Lower leg skin (tissue), 3 donors: Measurements from ENCODE around the gene TYW1B.
"Not testable (repeated sequence)": the region's sequence is repeated elsewhere in the genome, so short reads cannot be mapped to it uniquely, and the experiment has no call there.

Source experiments
- POLR2A ChIP-seq, 2 donors: fragments of 450-650 bp; IDR thresholded peaks; one replicate each; pipeline ENCODE4 v1.6.1; 2016 to 2017; ENCODE audit warnings: antibody characterized with exemption in 2 of 2, mild to moderate bottlenecking in 1 of 2, moderate library complexity in 1 of 2
- TF ChIP-seq, protein P1 (sequence below), 3 donors: fragments of 450-650 bp; IDR thresholded peaks; one replicate each; pipeline ENCODE4 v1.5.1; 2016; ENCODE audit warnings: antibody characterized with exemption in 3 of 3, mild to moderate bottlenecking in 3 of 3, moderate library complexity in 2 of 3

DNA sequence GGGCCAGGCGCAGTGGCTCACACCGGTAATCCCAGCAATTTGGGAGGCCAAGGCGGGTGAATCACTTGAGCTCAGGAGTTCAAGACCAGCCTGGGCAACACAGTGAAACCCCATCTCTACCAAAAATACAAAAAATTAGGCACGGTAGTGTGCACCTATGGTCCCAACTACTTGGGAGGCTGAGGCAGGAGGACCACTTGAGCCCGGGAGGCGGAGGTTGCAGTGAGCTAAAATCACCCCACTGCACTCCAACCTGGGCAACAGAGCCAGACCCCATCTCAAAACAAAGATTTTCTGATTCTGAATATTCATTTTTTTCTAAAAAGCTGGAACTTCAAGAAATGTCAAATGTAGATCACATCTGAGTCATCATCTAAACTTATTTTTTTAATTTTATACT lies 10.3 kb upstream of the TYW1B start:
- TF ChIP-seq, protein P1, sequence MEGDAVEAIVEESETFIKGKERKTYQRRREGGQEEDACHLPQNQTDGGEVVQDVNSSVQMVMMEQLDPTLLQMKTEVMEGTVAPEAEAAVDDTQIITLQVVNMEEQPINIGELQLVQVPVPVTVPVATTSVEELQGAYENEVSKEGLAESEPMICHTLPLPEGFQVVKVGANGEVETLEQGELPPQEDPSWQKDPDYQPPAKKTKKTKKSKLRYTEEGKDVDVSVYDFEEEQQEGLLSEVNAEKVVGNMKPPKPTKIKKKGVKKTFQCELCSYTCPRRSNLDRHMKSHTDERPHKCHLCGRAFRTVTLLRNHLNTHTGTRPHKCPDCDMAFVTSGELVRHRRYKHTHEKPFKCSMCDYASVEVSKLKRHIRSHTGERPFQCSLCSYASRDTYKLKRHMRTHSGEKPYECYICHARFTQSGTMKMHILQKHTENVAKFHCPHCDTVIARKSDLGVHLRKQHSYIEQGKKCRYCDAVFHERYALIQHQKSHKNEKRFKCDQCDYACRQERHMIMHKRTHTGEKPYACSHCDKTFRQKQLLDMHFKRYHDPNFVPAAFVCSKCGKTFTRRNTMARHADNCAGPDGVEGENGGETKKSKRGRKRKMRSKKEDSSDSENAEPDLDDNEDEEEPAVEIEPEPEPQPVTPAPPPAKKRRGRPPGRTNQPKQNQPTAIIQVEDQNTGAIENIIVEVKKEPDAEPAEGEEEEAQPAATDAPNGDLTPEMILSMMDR (IDR thresholded peaks at IDR 0.05), result not testable (repeated sequence)
- TF ChIP-seq POLR2A (IDR thresholded peaks at IDR 0.05), result not testable (repeated sequence)
